Ascending aorta (tissue), 2 donors: ENCODE measurements around the gene STXBP5. TPM values are rescaled to one million over a fixed set of nuclear protein-coding genes. Genes with fewer than 3 reads are reported as not detected.
A peak's percentile ranks its signal among the peaks of the same experiment; 100 is the strongest.

Source experiments
- DNase-seq, 2 donors: peaks; one replicate each; pipeline ENCODE4 v3.0.0-alpha.2; 2019; ENCODE audit warnings: low spot score in 2 of 2
- H3K27ac ChIP-seq, 2 donors: fragments of 200-600 bp; sonication (generic); one replicate each; pipeline ENCODE4 v1.5.1; 2016 to 2017; ENCODE audit warnings: mild to moderate bottlenecking in 1 of 2
- H3K27me3 ChIP-seq: fragments of 200-600 bp; sonication (generic); one replicate; pipeline ENCODE4 v1.5.1; 2017
- H3K36me3 ChIP-seq, 2 donors: fragments of 200-600 bp; sonication (generic); one replicate each; pipeline ENCODE4 v1.5.1; 2016
- H3K4me1 ChIP-seq, 2 donors: fragments of 200-600 bp; sonication (generic); one replicate each; pipeline ENCODE4 v1.5.1; 2016 to 2017; ENCODE audit warnings: mild to moderate bottlenecking in 1 of 2
- H3K4me3 ChIP-seq, 2 donors: fragments of 200-600 bp; sonication (generic); one replicate each; pipeline ENCODE4 v1.5.1; 2016 to 2017; ENCODE audit warnings: mild to moderate bottlenecking in 1 of 2
- H3K9me3 ChIP-seq, 2 donors: fragments of 200-600 bp; sonication (generic); one replicate each; pipeline ENCODE4 v1.5.1; 2016
- CTCF ChIP-seq, 3 experiments: fragments of 200-600 bp in 2 of 3; fragments of 450-650 bp in 1 of 3; sonication (generic) in 2 of 3; IDR thresholded peaks; one replicate each; pipeline ENCODE4 v1.5.1; 2016 to 2019; ENCODE audit warnings: antibody characterized with exemption in 3 of 3, mild to moderate bottlenecking in 1 of 3, moderate library complexity in 1 of 3
- intact Hi-C: fragments of 100-400 bp; cut with DNase I; formaldehyde crosslinking; loops from one replicate; pipeline ENCODE4 v1.15.1; 2023
- total RNA-seq: library from RNA; depleted of rRNA; stranded (reverse); fragments of >200 nt; gene quantifications from one replicate; pipeline ENCODE4 v1.1.0, GENCODE V29; 2016

The STXBP5 gene
- total RNA-seq, 1 donor from 2014 or later: 13.6 TPM

GRCh38 chr6:147194652-147195411 lies 9.4 kb upstream of the STXBP5 start:
- Histone ChIP-seq H3K27ac (no peak overlapping the region), H3K4me3 (no peak overlapping the region), H3K4me1 (no peaks in the 10 kb centered on the region), H3K36me3 (no peaks in the 10 kb centered on the region), H3K27me3 (no peaks in the 10 kb centered on the region), H3K9me3 (no peaks in the 10 kb centered on the region)
- no peak for TF ChIP-seq CTCF (IDR thresholded peaks at IDR 0.05)
- intact Hi-C loops: no loop called here
- DNase-seq: no peak

GRCh38 chr6:147195510-147195909 lies 8.7 kb upstream of the STXBP5 start:
- H3K4me3 ChIP-seq: no peak overlapping the region
- no peak overlapping the region for H3K27ac ChIP-seq
- H3K27me3 ChIP-seq: no peaks in the 10 kb centered on the region
- no peak for TF ChIP-seq CTCF (IDR thresholded peaks at IDR 0.05)
- intact Hi-C loops: no loop called here
- no peaks in the 10 kb centered on the region for H3K9me3 ChIP-seq
- H3K36me3 ChIP-seq: no peaks in the 10 kb centered on the region
- no peak for DNase-seq
- no peaks in the 10 kb centered on the region for H3K4me1 ChIP-seq

GRCh38 chr6:147195987-147196386 lies 8.2 kb upstream of the STXBP5 start:
- intact Hi-C loops: no loop called here
- Histone ChIP-seq H3K27ac (no peak overlapping the region), H3K4me3 (no peak overlapping the region), H3K36me3 (no peaks in the 10 kb centered on the region), H3K9me3 (no peaks in the 10 kb centered on the region), H3K4me1 (no peaks in the 10 kb centered on the region), H3K27me3 (no peaks in the 10 kb centered on the region)
- DNase-seq: no peak
- TF ChIP-seq CTCF (IDR thresholded peaks at IDR 0.05): no peak

GRCh38 chr6:147200711-147201110 lies 3.5 kb upstream of the STXBP5 start:
- intact Hi-C loops: loop anchor here (5.0 to 10.0 kb wide), 4 partner anchors 87 to 1463 kb away; partner anchors contain the start of genes EPM2A and FBXO30
- H3K4me1 ChIP-seq: no peaks in the 10 kb centered on the region
- TF ChIP-seq CTCF (IDR thresholded peaks at IDR 0.05): no peak
- no peaks in the 10 kb centered on the region for H3K36me3 ChIP-seq
- H3K4me3 ChIP-seq: no peak overlapping the region
- no peak for DNase-seq
- H3K27ac ChIP-seq: no peak overlapping the region
- H3K27me3 ChIP-seq: no peaks in the 10 kb centered on the region
- H3K9me3 ChIP-seq: no peaks in the 10 kb centered on the region

- H3K27me3 ChIP-seq: no peaks in the 10 kb centered on the region
- H3K4me3 ChIP-seq: peak overlapping the region; percentile 98
- no peaks in the 10 kb centered on the region for H3K36me3 ChIP-seq
- H3K9me3 ChIP-seq: no peaks in the 10 kb centered on the region
- intact Hi-C loops: loop anchor here (2.0 to 10.0 kb wide), 6 partner anchors 85 to 1465 kb away; partner anchors contain the start of genes EPM2A and FBXO30
- TF ChIP-seq CTCF (IDR thresholded peaks at IDR 0.05): no peak
- H3K4me1 ChIP-seq: no peaks in the 10 kb centered on the region
- no peak overlapping the region for H3K27ac ChIP-seq
- DNase-seq: no peak
Observed at GRCh38 chr6:147201885-147202515, 2.2 kb upstream of the STXBP5 start.
